Activated CD4-positive, alpha-beta T cell treated with anti-CD3 and anti-CD28 coated beads, Interleukin-2, amount 50 U/mL, for 16 hours (primary cell): ENCODE measurements around the gene ARHGAP32.
"Not testable (repeated sequence)": the region's sequence is repeated elsewhere in the genome, so short reads cannot be mapped to it uniquely, and the experiment has no call there.

Experiments
- DNase-seq: peaks from one replicate; pipeline ENCODE4 v3.0.0-alpha.2; 2020

ARHGAP32 gene

GRCh38 chr11:128928400-128928799 lies 263.7 kb downstream of the ARHGAP32 start:
- no peak for DNase-seq

GRCh38 chr11:128927683-128928336 lies 264.3 kb downstream of the ARHGAP32 start:
- no peak for DNase-seq

- DNase-seq: no peak
Observed at GRCh38 chr11:128927108-128927461, 265.0 kb downstream of the ARHGAP32 start.

GRCh38 chr11:128926437-128927107 lies 265.6 kb downstream of the ARHGAP32 start:
- DNase-seq: no peak

- DNase-seq: no peak
Observed at GRCh38 chr11:128926000-128926399, 266.1 kb downstream of the ARHGAP32 start.

GRCh38 chr11:128925250-128925600 lies 266.9 kb downstream of the ARHGAP32 start:
- no peak for DNase-seq

GRCh38 chr11:128924510-128925249 lies 267.4 kb downstream of the ARHGAP32 start:
- DNase-seq: no peak

GRCh38 chr11:128924104-128924503 lies 268.0 kb downstream of the ARHGAP32 start:
- no peak for DNase-seq

GRCh38 chr11:128921793-128922192 lies 270.3 kb downstream of the ARHGAP32 start:
- DNase-seq: no peak

GRCh38 chr11:128920666-128921065 lies 271.5 kb downstream of the ARHGAP32 start:
- no peak for DNase-seq

- not testable (repeated sequence) for DNase-seq
Observed at GRCh38 chr11:128919635-128920034, 272.5 kb downstream of the ARHGAP32 start.

GRCh38 chr11:128919216-128919615 lies 272.9 kb downstream of the ARHGAP32 start:
- no peak for DNase-seq

- no peak for DNase-seq
Observed at GRCh38 chr11:128917144-128917724, 274.9 kb downstream of the ARHGAP32 start.

- no peak for DNase-seq
Observed at GRCh38 chr11:128916681-128917080, 275.4 kb downstream of the ARHGAP32 start.

GRCh38 chr11:128916037-128916572 lies 276.0 kb downstream of the ARHGAP32 start:
- no peak for DNase-seq

- DNase-seq: no peak
Observed at GRCh38 chr11:128915149-128915521, 277.0 kb downstream of the ARHGAP32 start.
